ENCODE results near the gene CA6.
"Not testable (repeated sequence)": the region's sequence is repeated elsewhere in the genome, so short reads cannot be mapped to it uniquely, and the experiment has no call there.

The CA6 gene

GRCh38 chr1:8945568-8945967 is at the start of gene CA6:
Gene CA6 (plus strand): TSS chr1:8945868. CDS start chr1:8945887, 19 bp downstream.
- no peak for DNase-seq (ENCODE audit: low read depth)

GRCh38 chr1:8896775-8897174 is 48.9 kb upstream of the CA6 start:
- not testable (repeated sequence) for DNase-seq (ENCODE audit: low read depth)

GRCh38 chr1:8897505-8897904 is 48.2 kb upstream of the CA6 start:
- DNase-seq (ENCODE audit: low read depth), result not testable (repeated sequence)

DNA sequence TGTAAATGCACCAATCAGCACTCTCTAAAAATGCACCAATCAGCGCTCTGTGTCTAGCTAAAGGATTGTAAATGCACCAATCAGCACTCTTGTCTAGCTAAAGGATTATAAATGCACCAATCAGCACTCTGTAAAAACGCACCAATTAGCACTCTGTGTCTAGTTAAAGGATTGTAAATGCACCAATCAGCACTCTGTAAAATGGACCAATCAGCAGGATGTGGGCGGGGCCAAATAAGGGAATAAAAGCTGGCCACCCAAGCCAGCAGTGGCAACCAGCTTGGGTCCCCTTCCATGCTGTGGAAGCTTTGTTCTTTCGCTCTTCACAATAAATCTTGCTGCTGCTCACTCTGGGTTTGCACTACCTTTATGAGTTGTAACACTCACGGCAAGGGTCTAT is 47.2 kb upstream of the CA6 start:
- not testable (repeated sequence) for DNase-seq (ENCODE audit: low read depth)

GRCh38 chr1:8899046-8899445 is 46.6 kb upstream of the CA6 start:
- DNase-seq (ENCODE audit: low read depth), result no peak

DNA sequence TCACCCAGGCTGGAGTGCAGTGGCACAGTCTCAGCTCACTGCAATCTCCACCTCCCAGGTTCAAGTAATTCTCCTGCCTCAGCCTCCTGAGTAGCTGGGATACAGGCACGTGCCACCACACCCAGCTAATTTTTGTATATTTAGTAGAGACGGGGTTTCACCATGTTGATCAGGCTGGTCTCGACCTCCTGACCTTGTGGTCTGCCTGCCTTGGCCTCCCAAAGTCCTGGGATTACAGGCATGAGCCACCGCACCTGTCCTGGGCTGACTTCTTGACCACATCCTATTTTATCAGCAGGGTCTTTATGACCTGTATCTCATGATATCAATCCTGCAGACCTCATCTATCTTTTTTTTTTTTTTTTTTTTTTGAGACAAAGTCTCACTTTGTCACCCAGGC is 45.0 kb upstream of the CA6 start:
- not testable (repeated sequence) for DNase-seq (ENCODE audit: low read depth)

GRCh38 chr1:8902765-8903164 is 42.9 kb upstream of the CA6 start:
- DNase-seq (ENCODE audit: low read depth), result no peak

DNA sequence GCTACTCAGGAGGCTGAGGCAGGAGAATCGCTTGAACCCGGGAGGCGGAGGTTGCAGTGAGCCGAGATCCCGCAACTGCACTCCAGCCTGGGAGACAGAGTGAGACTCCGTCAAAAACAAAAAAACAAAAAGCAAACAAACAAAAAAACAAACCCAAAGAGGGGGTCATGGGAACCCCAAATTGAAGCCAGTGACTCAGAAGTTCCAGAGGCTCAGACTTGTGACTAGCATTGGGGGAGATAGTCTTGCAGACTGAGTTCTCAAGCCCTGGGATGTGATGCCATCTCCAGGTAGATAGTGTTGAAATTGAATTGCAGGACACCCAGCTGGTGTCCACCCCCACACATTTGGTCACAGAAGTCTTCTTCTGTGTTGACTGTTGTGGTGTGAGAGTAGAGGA is 42.3 kb upstream of the CA6 start:
- no peak for DNase-seq (ENCODE audit: low read depth)

DNA sequence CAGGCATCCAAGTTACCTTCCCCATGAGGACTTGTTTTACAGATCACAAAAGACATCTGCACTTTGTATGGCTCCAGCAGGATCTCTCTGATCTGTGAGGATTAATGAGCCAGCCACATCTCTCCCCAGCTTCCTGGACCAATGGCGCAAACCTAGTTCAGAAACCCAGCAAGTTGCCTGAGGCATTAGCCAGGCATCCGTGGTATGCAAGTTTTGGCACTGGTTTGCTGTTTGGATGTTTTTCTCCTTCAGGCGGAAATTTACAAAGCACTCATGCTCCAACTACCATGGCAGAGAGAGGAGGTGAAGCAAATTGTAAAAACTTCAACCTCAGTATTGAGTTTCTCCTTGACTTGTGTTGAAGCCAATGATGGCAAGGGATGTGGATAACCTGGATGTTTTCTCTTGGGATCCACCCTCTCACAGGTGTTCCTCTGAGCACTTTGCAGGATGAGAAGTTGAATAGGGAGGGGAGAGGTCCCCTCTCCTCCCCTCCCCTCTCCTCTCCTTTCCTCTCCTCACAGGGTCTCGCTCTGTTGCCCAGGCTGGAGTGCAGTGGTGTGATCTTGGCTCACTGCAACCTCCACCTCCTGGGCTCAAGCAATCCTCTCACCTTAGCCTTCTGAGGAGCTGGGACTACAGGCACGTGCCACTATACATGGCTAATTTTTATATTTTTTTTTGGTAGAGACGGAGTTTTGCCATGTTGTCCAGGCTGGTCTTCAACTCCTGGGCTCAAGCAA is 41.6 kb upstream of the CA6 start:
- DNase-seq (ENCODE audit: low read depth), result no peak

- DNase-seq (ENCODE audit: low read depth), result no peak
These were observed 40.0 kb upstream of the CA6 start for GRCh38 chr1:8905582-8906191.

DNA sequence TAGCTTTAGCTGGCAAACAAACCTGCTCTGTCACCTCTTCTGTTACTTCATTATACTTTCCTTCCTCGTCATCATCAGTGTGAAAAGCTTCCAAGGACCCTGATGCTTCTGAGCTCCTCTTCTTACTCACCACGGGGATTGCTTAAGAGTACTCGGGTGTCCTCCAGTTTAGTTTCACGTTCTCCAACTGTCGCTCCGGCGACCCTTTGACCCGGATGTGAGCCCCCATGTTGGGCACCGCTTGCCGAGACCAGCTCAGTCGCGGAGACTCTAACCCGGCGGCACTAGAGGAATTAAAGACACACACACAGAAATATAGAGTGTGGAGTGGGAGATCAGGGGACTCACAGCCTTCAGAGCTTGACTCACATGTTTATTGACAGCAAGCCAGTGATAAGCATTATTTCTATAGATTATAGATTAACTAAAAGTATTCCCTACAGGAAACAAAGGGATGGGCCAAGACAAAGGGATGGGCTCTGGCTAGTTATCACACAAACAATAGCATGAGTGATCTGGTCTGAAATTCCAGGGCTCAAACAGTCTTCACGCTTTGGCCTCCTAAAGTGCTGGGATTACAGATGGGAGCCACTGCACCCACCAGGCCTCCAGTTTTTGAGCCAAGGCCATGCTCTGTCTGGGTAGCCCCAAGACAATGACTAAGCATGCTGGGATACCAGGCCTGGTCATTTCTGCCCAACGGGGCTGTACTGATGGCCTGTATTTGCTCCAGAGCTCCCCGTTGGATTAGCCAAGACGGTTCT is 37.1 kb upstream of the CA6 start:
- DNase-seq (ENCODE audit: low read depth), result no peak

- DNase-seq (ENCODE audit: low read depth), result no peak
These were observed 35.3 kb upstream of the CA6 start for GRCh38 chr1:8910331-8910730.

DNA sequence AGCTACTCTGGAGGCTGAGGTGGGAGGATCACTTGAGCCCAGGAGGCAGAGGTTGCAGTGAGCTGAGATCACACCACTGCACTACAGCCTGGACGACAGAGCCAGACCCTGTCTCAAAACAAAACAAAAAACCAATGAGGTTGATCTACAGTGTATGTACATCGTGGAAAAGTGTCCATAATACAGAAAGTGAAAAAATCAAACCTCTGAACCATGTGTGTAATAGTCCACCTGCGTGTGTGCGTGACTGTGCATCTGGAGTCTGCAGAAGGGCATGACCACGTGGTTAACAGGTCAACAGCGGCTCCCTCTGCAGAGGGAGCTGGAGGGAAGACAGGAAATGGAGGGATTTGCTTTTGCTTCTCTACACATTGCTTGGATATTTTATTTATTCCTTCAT is 34.8 kb upstream of the CA6 start:
- no peak for DNase-seq (ENCODE audit: low read depth)

GRCh38 chr1:8911416-8912309 is 34.0 kb upstream of the CA6 start:
- no peak for DNase-seq (ENCODE audit: low read depth)

- DNase-seq (ENCODE audit: low read depth), result no peak
These were observed 32.2 kb upstream of the CA6 start for GRCh38 chr1:8913457-8913856.

DNA sequence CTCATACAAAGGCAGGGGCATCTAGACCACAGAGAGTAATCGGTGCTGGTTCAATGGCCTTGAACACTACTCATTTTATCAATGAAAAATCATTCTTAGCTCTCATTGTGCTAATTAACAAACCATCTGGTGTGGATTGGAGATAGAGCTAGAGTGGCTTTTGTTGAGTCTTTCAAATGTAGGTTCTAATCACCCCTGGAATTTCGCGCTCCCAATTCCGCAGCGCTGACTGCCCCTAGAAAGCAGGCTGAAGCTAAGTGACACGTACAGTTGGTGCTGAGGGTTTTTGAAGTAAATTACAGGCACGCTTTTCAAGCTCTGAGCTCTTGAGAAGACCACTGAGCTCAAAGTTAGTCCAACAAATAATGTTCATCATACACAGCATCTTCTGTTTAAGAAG is 31.2 kb upstream of the CA6 start:
- DNase-seq (ENCODE audit: low read depth), result no peak

DNA sequence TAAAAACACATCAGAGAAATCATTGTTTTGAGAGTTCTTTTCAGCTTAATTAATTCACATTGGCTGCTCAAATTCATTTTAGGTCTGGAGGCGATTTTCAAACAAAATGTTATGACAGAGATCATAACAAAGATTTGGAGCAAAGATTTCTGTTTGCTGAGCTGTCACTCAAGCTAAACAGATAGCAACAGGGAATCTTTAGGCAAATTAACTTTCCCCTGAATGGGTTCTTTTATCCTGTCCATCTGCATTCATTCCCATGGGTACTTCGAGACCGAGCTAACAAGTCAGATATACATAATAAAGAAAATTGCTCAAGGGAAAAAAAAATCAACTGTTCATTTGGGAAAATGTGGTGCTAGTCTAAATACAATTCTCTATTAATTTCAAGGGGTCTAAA is 30.2 kb upstream of the CA6 start:
- DNase-seq (ENCODE audit: low read depth), result no peak

- DNase-seq (ENCODE audit: low read depth), result not testable (repeated sequence)
These were observed 28.1 kb upstream of the CA6 start for GRCh38 chr1:8917536-8917935.

GRCh38 chr1:8922962-8923361 is 22.7 kb upstream of the CA6 start:
- no peak for DNase-seq (ENCODE audit: low read depth)

DNA sequence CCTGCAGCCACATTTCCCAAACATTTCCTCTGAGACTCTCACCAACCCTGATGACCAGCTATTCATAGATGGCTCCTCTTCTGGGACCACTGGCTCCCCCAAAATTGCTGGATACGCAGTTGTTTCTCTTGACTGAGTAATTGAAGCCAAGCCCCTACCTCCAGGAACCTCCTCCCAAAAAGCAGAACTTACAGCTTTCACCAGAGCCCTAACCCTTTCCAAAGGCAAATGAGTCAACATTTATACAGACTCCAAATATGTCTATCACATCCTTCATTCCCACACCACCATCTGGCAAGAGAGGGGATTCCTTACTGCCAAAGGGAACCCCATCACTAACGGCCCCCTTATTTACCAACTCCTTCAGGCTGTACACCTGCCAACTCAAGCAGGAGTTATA is 20.3 kb upstream of the CA6 start:
- no peak for DNase-seq (ENCODE audit: low read depth)

GRCh38 chr1:8925960-8926359 is 19.7 kb upstream of the CA6 start:
- no peak for DNase-seq (ENCODE audit: low read depth)

All from stimulated activated CD8-positive, alpha-beta memory T cell treated with anti-CD3 and anti-CD28 coated beads, Interleukin-15, amount 100 ng/mL, for 24 hours (primary cell).